T-cell (primary cell): ENCODE measurements around the gene HERC3. TPM values are rescaled to one million over a fixed set of nuclear protein-coding genes. Genes with fewer than 3 reads are reported as not detected.

Experiments
- ATAC-seq, 4 experiments: fragments of 200-7000 bp in 3 of 4; fragments of 150-1000 bp in 1 of 4; cut with Tn5 transposase; replicated peaks in 1 of 4; 1 replicate in 3 of 4; 2 replicates in 1 of 4; pipeline ENCODE4 v1.10.0; 2021; ENCODE audit warnings: moderate library complexity in 3 of 4, mild to moderate bottlenecking in 2 of 4, moderate number of reproducible peaks in 1 of 4
- CTCF ChIA-PET, 2 donors: fragments of 300-600 bp; sonication (Branson Sonifier 250); formaldehyde crosslinking; loops; one replicate each; lab custom pipeline; 2022; ENCODE audit warnings: antibody characterized with exemption in 2 of 2; lab: Charles Lee
- POLR2A ChIA-PET, 2 donors: fragments of 300-600 bp; sonication (Branson Sonifier 250); formaldehyde crosslinking; loops; one replicate each; lab custom pipeline; 2022; ENCODE audit warnings: antibody characterized with exemption in 2 of 2; lab: Charles Lee
- DNase-seq, 35 experiments: peaks; one replicate each; pipeline versions ENCODE4 v3.0.0 to v3.0.0-alpha.2; 2013 to 2023
- H3K27ac ChIP-seq: one replicate; pipeline ENCODE4 v1.5.1; 2013; ENCODE audit warnings: low read length
- H3K27me3 ChIP-seq, 2 experiments: replicated peaks in 1 of 2; 1 replicate in 1 of 2; 2 replicates in 1 of 2; pipeline versions ENCODE4 v1.6.1 to v1.7.0; 2013; ENCODE audit warnings: low read length in 1 of 2, mixed read lengths in 1 of 2; ENCODE audit not compliant: control insufficient read depth in 2 of 2, insufficient read depth in 2 of 2; ENCODE audit errors: extremely low read depth in 1 of 2
- H3K36me3 ChIP-seq, 2 donors: 1 replicate in 1 of 2; 2 replicates in 1 of 2; pipeline versions ENCODE4 v1.6.1 to v1.7.0; 2013; ENCODE audit warnings: low read length in 1 of 2; ENCODE audit not compliant: control insufficient read depth in 2 of 2, insufficient read depth in 1 of 2; ENCODE audit errors: extremely low read depth in 1 of 2
- H3K4me1 ChIP-seq, 2 experiments: 1 replicate in 1 of 2; 2 replicates in 1 of 2; pipeline versions ENCODE4 v1.6.1 to v1.7.0; 2013; ENCODE audit warnings: low read length in 2 of 2, mixed read lengths in 1 of 2; ENCODE audit not compliant: insufficient read depth in 2 of 2, control insufficient read depth in 1 of 2; ENCODE audit errors: extremely low read depth in 1 of 2
- H3K4me3 ChIP-seq, 2 donors: 1 replicate in 1 of 2; 2 replicates in 1 of 2; pipeline versions ENCODE4 v1.5.1 to v1.7.0; 2013; ENCODE audit warnings: mild to moderate bottlenecking in 2 of 2, low read length in 1 of 2, moderate library complexity in 1 of 2; ENCODE audit not compliant: control insufficient read depth in 1 of 2; ENCODE audit errors: extremely low read depth in 1 of 2
- H3K9me3 ChIP-seq: 2 replicates; pipeline ENCODE4 v1.7.0; 2013
- H3K27ac Mint-ChIP-seq, 2 donors: one replicate each; pipeline ENCODE4 v1.8.0; 2020 to 2021; ENCODE audit warnings: mild to moderate bottlenecking in 2 of 2, mixed read lengths in 2 of 2
- H3K27me3 Mint-ChIP-seq, 2 donors: one replicate each; pipeline ENCODE4 v1.8.0; 2021 to 2022; ENCODE audit warnings: mixed read lengths in 2 of 2
- H3K36me3 Mint-ChIP-seq: one replicate; pipeline ENCODE4 v1.8.0; 2021; ENCODE audit warnings: mixed read lengths
- H3K4me1 Mint-ChIP-seq, 3 donors: one replicate each; pipeline ENCODE4 v1.8.0; 2020 to 2022; ENCODE audit warnings: mixed read lengths in 3 of 3, mild to moderate bottlenecking in 1 of 3
- H3K4me3 Mint-ChIP-seq, 3 donors: one replicate each; pipeline ENCODE4 v1.8.0; 2020 to 2022; ENCODE audit warnings: mild to moderate bottlenecking in 3 of 3, mixed read lengths in 3 of 3, moderate library complexity in 3 of 3
- H3K9me3 Mint-ChIP-seq, 3 donors: one replicate each; pipeline ENCODE4 v1.8.0; 2020 to 2022; ENCODE audit warnings: mixed read lengths in 3 of 3
- WGBS: methylation state at CpG from one replicate; pipeline ENCODE4 v1.1.5; 2013; ENCODE audit warnings: missing lambda C conversion rate; ENCODE audit not compliant: insufficient coverage; 5-methylcytosine and 5-hydroxymethylcytosine counted together
- total RNA-seq, 35 experiments: library from RNA in 6 of 35; stranded (reverse) in 6 of 35; fragments of 120-200 nt in 1 of 35; gene quantifications; one replicate each; pipeline versions ENCODE4 v1.2.1 to v1.2.4 and lab custom pipeline; 2013 to 2026

Gene HERC3
- total RNA-seq, 5 donors from 2014 or later (not counting 1 experiment from before 2014, with no cell fraction given): 68.4 to 91.5 (median 73.6) TPM

GRCh38 chr4:88659055-88659889 is 67.0 kb downstream of the HERC3 start:
- Histone ChIP-seq H3K4me3 (no peak overlapping the region), H3K4me1 (no peaks in the 10 kb centered on the region), H3K27ac (no peak overlapping the region), H3K36me3 (peaks cover 0 to 48% of the 10 kb centered on the region in 2 donors), H3K9me3 (no peaks in the 10 kb centered on the region), H3K27me3 (no peaks in the 10 kb centered on the region)
- peak; percentile 64 to 82 (median 73) for ATAC-seq
- ChIA-PET CTCF (interaction anchor here (0.6 to 1.4 kb wide), 29 partner anchors 9 to 363 kb away, joined by 3 to 27 read pairs (median 4); partner anchors contain the start of gene PYURF (in 1 of the 2)), POLR2A (interaction anchor here (0.5 kb wide), 2 partner anchors 45 to 105 kb away, joined by 3 read pairs; no protein-coding TSS in a partner anchor)
- H3K27me3 Mint-ChIP-seq: no peaks in the 10 kb centered on the region
- H3K4me3 Mint-ChIP-seq: no peak overlapping the region
- 50% methylated on average over 2 of the region's 4 CpGs for WGBS
- peaks cover 10 to 23% (median 14%) of the 10 kb centered on the region in 3 donors for H3K4me1 Mint-ChIP-seq
- no peaks in the 10 kb centered on the region for H3K9me3 Mint-ChIP-seq
- peaks cover 54% of the 10 kb centered on the region for H3K36me3 Mint-ChIP-seq
- DNase-seq: peak in 30 of 35 experiments; percentile 3 to 64 (median 22)
- H3K27ac Mint-ChIP-seq: peak overlapping the region; percentile 4 to 46

GRCh38 chr4:88659890-88660208 is 67.6 kb downstream of the HERC3 start:
- H3K4me1 Mint-ChIP-seq: peaks cover 10 to 23% (median 14%) of the 10 kb centered on the region in 3 donors
- H3K27ac Mint-ChIP-seq: no peak overlapping the region
- Histone ChIP-seq H3K27ac (no peak overlapping the region), H3K4me1 (no peaks in the 10 kb centered on the region), H3K27me3 (no peaks in the 10 kb centered on the region), H3K4me3 (no peak overlapping the region), H3K36me3 (peaks cover 0 to 51% of the 10 kb centered on the region in 2 donors), H3K9me3 (no peaks in the 10 kb centered on the region)
- no peak for ATAC-seq
- ChIA-PET POLR2A (no interaction called here), CTCF (interaction anchor here (1.0 to 1.4 kb wide), 15 partner anchors 10 to 362 kb away, joined by 3 to 27 read pairs (median 7); partner anchors contain the start of gene PYURF (in 1 of the 2))
- no peak for DNase-seq
- H3K4me3 Mint-ChIP-seq: no peak overlapping the region
- no peaks in the 10 kb centered on the region for H3K27me3 Mint-ChIP-seq
- peaks cover 57% of the 10 kb centered on the region for H3K36me3 Mint-ChIP-seq
- H3K9me3 Mint-ChIP-seq: no peaks in the 10 kb centered on the region

GRCh38 chr4:88660446-88661294 is 68.4 kb downstream of the HERC3 start:
- no peak overlapping the region for H3K27ac Mint-ChIP-seq
- CTCF ChIA-PET: interaction anchor here (0.8 to 1.3 kb wide), 6 partner anchors 13 to 363 kb away, joined by 3 to 5 read pairs (median 4); no protein-coding TSS in a partner anchor
- no peaks in the 10 kb centered on the region for H3K4me1 ChIP-seq
- no peaks in the 10 kb centered on the region for H3K27me3 Mint-ChIP-seq
- POLR2A ChIA-PET: interaction anchor here in 1 of 2 donors (0.6 kb wide), 2 partner anchors 19 to 186 kb away, joined by 3 to 4 read pairs; no protein-coding TSS in a partner anchor
- H3K27ac ChIP-seq: no peak overlapping the region
- no peak overlapping the region for H3K4me3 Mint-ChIP-seq
- peaks cover 10 to 23% (median 12%) of the 10 kb centered on the region in 3 donors for H3K4me1 Mint-ChIP-seq
- no peak overlapping the region for H3K4me3 ChIP-seq
- peaks cover 54% of the 10 kb centered on the region for H3K36me3 Mint-ChIP-seq
- ATAC-seq (no peak), DNase-seq (no peak)
- peaks cover 0 to 51% of the 10 kb centered on the region in 2 donors for H3K36me3 ChIP-seq
- H3K27me3 ChIP-seq: no peaks in the 10 kb centered on the region
- H3K9me3 Mint-ChIP-seq: no peaks in the 10 kb centered on the region
- WGBS: 96% methylated on average over 2 of the region's 7 CpGs
- no peaks in the 10 kb centered on the region for H3K9me3 ChIP-seq

- WGBS: 88% methylated on average over 2 of the region's 2 CpGs
These were observed 69.5 kb downstream of the HERC3 start for GRCh38 chr4:88661739-88662138.

GRCh38 chr4:88672987-88673386 is 80.7 kb downstream of the HERC3 start:
- Histone ChIP-seq H3K4me1 (no peaks in the 10 kb centered on the region), H3K9me3 (no peaks in the 10 kb centered on the region), H3K4me3 (no peak overlapping the region), H3K27ac (no peak overlapping the region), H3K36me3 (peaks cover 8 to 56% of the 10 kb centered on the region in 2 donors), H3K27me3 (no peaks in the 10 kb centered on the region)
- CTCF ChIA-PET: interaction anchor here (0.6 to 2.0 kb wide), 11 partner anchors 9 to 351 kb away, joined by 3 to 8 read pairs (median 5); no protein-coding TSS in a partner anchor
- ATAC-seq (peak; percentile 40 to 76 (median 61)), DNase-seq (peak in 23 of 35 experiments; percentile 6 to 52 (median 17))
- POLR2A ChIA-PET: interaction anchor here in 1 of 2 donors (1.0 kb wide), 1 partner anchor 60 kb away, joined by 5 read pairs; no protein-coding TSS in a partner anchor
- H3K27me3 Mint-ChIP-seq: no peaks in the 10 kb centered on the region
- WGBS: 79% methylated on average over 3 of the region's 5 CpGs
- peaks cover 57% of the 10 kb centered on the region for H3K36me3 Mint-ChIP-seq
- no peaks in the 10 kb centered on the region for H3K4me1 Mint-ChIP-seq
- H3K27ac Mint-ChIP-seq: no peak overlapping the region
- no peak overlapping the region for H3K4me3 Mint-ChIP-seq
- H3K9me3 Mint-ChIP-seq: no peaks in the 10 kb centered on the region

More at GRCh38 chr4:88661739-88662138, 69.5 kb downstream of the HERC3 start:
- Histone ChIP-seq H3K4me3 (no peak overlapping the region), H3K27me3 (no peaks in the 10 kb centered on the region), H3K36me3 (peaks cover 0 to 49% of the 10 kb centered on the region in 2 donors), H3K4me1 (no peaks in the 10 kb centered on the region), H3K27ac (no peak overlapping the region), H3K9me3 (no peaks in the 10 kb centered on the region)
- ATAC-seq (no peak), DNase-seq (no peak)
- CTCF ChIA-PET: interaction anchor here (0.5 to 1.3 kb wide), 6 partner anchors 12 to 361 kb away, joined by 3 to 4 read pairs (median 4); no protein-coding TSS in a partner anchor
- POLR2A ChIA-PET: interaction anchor here in 1 of 2 donors (0.6 kb wide), 1 partner anchor 20 kb away, joined by 3 read pairs; no protein-coding TSS in a partner anchor
- Mint-ChIP-seq H3K27ac (no peak overlapping the region), H3K4me1 (peaks cover 7 to 23% (median 10%) of the 10 kb centered on the region in 3 donors), H3K9me3 (no peaks in the 10 kb centered on the region), H3K4me3 (no peak overlapping the region), H3K27me3 (no peaks in the 10 kb centered on the region), H3K36me3 (peaks cover 52% of the 10 kb centered on the region)
